Smooth muscle cell (in vitro differentiated cells): ENCODE measurements around the gene GSX2. TPM values are rescaled to one million over a fixed set of nuclear protein-coding genes. Genes with fewer than 3 reads are reported as not detected.

Source experiments
- DNase-seq: peaks from one replicate; lab custom pipeline; 2025; ENCODE audit not compliant: unreplicated experiment; lab: John Stamatoyannopoulos, UW
- H2AFZ ChIP-seq: fragments of 200-600 bp; sonication (generic); 2 replicates; pipeline ENCODE4 v1.6.0; 2016; ENCODE audit warnings: antibody characterized with exemption, low read depth, mild to moderate bottlenecking
- H3F3A ChIP-seq: fragments of 200-600 bp; sonication (generic); 2 replicates; pipeline ENCODE4 v1.6.0; 2017; ENCODE audit warnings: antibody characterized with exemption, low read depth
- H3K27ac ChIP-seq: fragments of 200-600 bp; sonication (generic); 2 replicates; pipeline ENCODE4 v1.5.1; 2016; ENCODE audit warnings: low read depth, mild to moderate bottlenecking
- H3K27me3 ChIP-seq: fragments of 200-600 bp; sonication (generic); 2 replicates; pipeline ENCODE4 v1.6.1; 2016; ENCODE audit warnings: low read depth, mild to moderate bottlenecking
- H3K36me3 ChIP-seq: fragments of 200-600 bp; sonication (generic); 2 replicates; pipeline ENCODE4 v1.5.1; 2016; ENCODE audit warnings: low read depth
- H3K4me1 ChIP-seq: fragments of 200-600 bp; sonication (generic); 2 replicates; pipeline ENCODE4 v1.5.1; 2016; ENCODE audit warnings: low read depth
- H3K4me2 ChIP-seq: fragments of 200-600 bp; sonication (generic); 2 replicates; pipeline ENCODE4 v1.6.0; 2016; ENCODE audit warnings: mild to moderate bottlenecking
- H3K4me3 ChIP-seq: fragments of 200-600 bp; sonication (generic); 2 replicates; pipeline ENCODE4 v1.5.1; 2016; ENCODE audit warnings: mild to moderate bottlenecking
- H3K79me2 ChIP-seq: fragments of 200-600 bp; sonication (generic); 2 replicates; pipeline ENCODE4 v1.6.0; 2016; ENCODE audit warnings: low read depth, mild to moderate bottlenecking
- H3K9ac ChIP-seq: fragments of 200-600 bp; sonication (generic); 2 replicates; pipeline ENCODE4 v1.6.0; 2016; ENCODE audit warnings: low read depth
- H3K9me3 ChIP-seq: fragments of 200-600 bp; sonication (generic); replicated peaks from 2 replicates; pipeline ENCODE4 v1.5.1; 2016; ENCODE audit warnings: low read depth
- H4K20me1 ChIP-seq: fragments of 200-600 bp; sonication (generic); 2 replicates; pipeline ENCODE4 v1.6.0; 2016; ENCODE audit warnings: low read depth
- CTCF ChIP-seq: fragments of 200-600 bp; sonication (generic); IDR thresholded peaks from 2 replicates; pipeline ENCODE4 v1.5.1; 2017; ENCODE audit warnings: borderline replicate concordance, mild to moderate bottlenecking, antibody characterized with exemption; ENCODE audit not compliant: insufficient read depth, poor library complexity, severe bottlenecking
- WGBS: methylation state at CpG from one replicate; pipeline ENCODE4 v1.1.7; 2016; ENCODE audit warnings: low lambda C conversion rate; 5-methylcytosine and 5-hydroxymethylcytosine counted together
- polyA plus RNA-seq: library from polyadenylated mRNA; unstranded; fragments of >200 nt; fragmentation: Nextera tagmentation; extraction: Ambion mirVana; gene quantifications from 2 replicates; pipeline ENCODE4 v1.2.1, GENCODE V29; 2016
- total RNA-seq: library from RNA; depleted of rRNA; stranded (reverse); fragments of >200 nt; gene quantifications from 2 replicates; pipeline ENCODE4 v1.2.3, GENCODE V29; 2014

GSX2 gene
- total and polyA plus RNA-seq, 2 experiments from 2014 or later: not detected

GRCh38 chr4:54066088-54066415 lies 33.9 kb upstream of the GSX2 start:
- Histone ChIP-seq H3K4me2 (no peak overlapping the region), H3K79me2 (peaks cover 32% of the 10 kb centered on the region), H3K36me3 (no peaks in the 10 kb centered on the region), H3K9me3 (no peaks in the 10 kb centered on the region), H3K4me3 (no peak overlapping the region), H2AFZ (no peak overlapping the region), H3K27me3 (no peaks in the 10 kb centered on the region), H3K4me1 (peaks cover 30% of the 10 kb centered on the region), H3K9ac (no peak overlapping the region), H3K27ac (peak overlapping the region; percentile 99), H3F3A (peaks cover 13% of the 10 kb centered on the region), H4K20me1 (peaks cover 24% of the 10 kb centered on the region)
- TF ChIP-seq CTCF: no peak
- 91% methylated on average over 2 of the region's 2 CpGs for WGBS
- DNase-seq: no peak

GRCh38 chr4:54066718-54067129 lies 33.2 kb upstream of the GSX2 start:
- H2AFZ ChIP-seq: peak overlapping the region; percentile 87
- H3K4me1 ChIP-seq: peaks cover 25% of the 10 kb centered on the region
- peaks cover 13% of the 10 kb centered on the region for H3F3A ChIP-seq
- H3K79me2 ChIP-seq: peaks cover 26% of the 10 kb centered on the region
- H3K4me3 ChIP-seq: no peak overlapping the region
- 59% methylated on average over 2 of the region's 2 CpGs for WGBS
- no peaks in the 10 kb centered on the region for H3K27me3 ChIP-seq
- H4K20me1 ChIP-seq: peaks cover 17% of the 10 kb centered on the region
- no peak overlapping the region for H3K9ac ChIP-seq
- peak overlapping the region; percentile 66 for H3K4me2 ChIP-seq
- no peaks in the 10 kb centered on the region for H3K9me3 ChIP-seq
- DNase-seq: no peak
- H3K36me3 ChIP-seq: no peaks in the 10 kb centered on the region
- no peak for TF ChIP-seq CTCF
- peak overlapping the region; percentile 70 for H3K27ac ChIP-seq

- Histone ChIP-seq H3K4me1 (peaks cover 21% of the 10 kb centered on the region), H3K79me2 (peaks cover 21% of the 10 kb centered on the region), H4K20me1 (peaks cover 12% of the 10 kb centered on the region), H3K27ac (peak overlapping the region; percentile 70), H3K4me3 (no peak overlapping the region), H3K4me2 (peak overlapping the region; percentile 66), H3F3A (peaks cover 13% of the 10 kb centered on the region), H3K27me3 (no peaks in the 10 kb centered on the region), H3K9me3 (no peaks in the 10 kb centered on the region), H3K9ac (no peak overlapping the region), H3K36me3 (no peaks in the 10 kb centered on the region), H2AFZ (peak overlapping the region; percentile 87)
- no peak for TF ChIP-seq CTCF
- WGBS: 25% methylated on average over 5 of the region's 5 CpGs
- no peak for DNase-seq
Measured at GRCh38 chr4:54067166-54067565, 32.8 kb upstream of the GSX2 start.

GRCh38 chr4:54073271-54073880 lies 26.6 kb upstream of the GSX2 start:
- Histone ChIP-seq H3K4me1 (no peaks in the 10 kb centered on the region), H3K4me3 (no peak overlapping the region), H4K20me1 (no peaks in the 10 kb centered on the region), H3K79me2 (no peaks in the 10 kb centered on the region), H3K36me3 (no peaks in the 10 kb centered on the region), H3F3A (no peaks in the 10 kb centered on the region), H3K27ac (no peak overlapping the region), H3K9ac (no peak overlapping the region), H3K9me3 (no peaks in the 10 kb centered on the region), H3K4me2 (no peak overlapping the region), H2AFZ (no peak overlapping the region), H3K27me3 (no peaks in the 10 kb centered on the region)
- DNase-seq: no peak
- TF ChIP-seq CTCF: no peak
- WGBS: 100% methylated on average over 2 of the region's 2 CpGs
